ENCODE data around the gene SARDH. TPM values are rescaled to one million over a fixed set of nuclear protein-coding genes. Genes with fewer than 3 reads are reported as not detected.
A peak's percentile ranks its signal among the peaks of the same experiment; 100 is the strongest.

Gene SARDH
- total and polyA plus RNA-seq, 2 of the 13 experiments (the other 11 are each of a cell fraction or from before 2014, with no cell fraction given) = 11.6 to 34.9 TPM

- TF ChIP-seq SRSF9 (IDR thresholded peaks at IDR 0.05; ENCODE audit: borderline replicate concordance, insufficient read depth, low read depth, low read length, poor library complexity, severe bottlenecking) = no peak
- TF ChIP-seq ARNTL (CRISPR knock-in tag; IDR thresholded peaks at IDR 0.05) = 0 out of 2 replicates have a peak, but pooled peaks have one; percentile 36
- TF ChIP-seq GTF3A (CRISPR knock-in tag; conservative IDR thresholded peaks at IDR 0.05) = no peak; the same call in 1 of the 2 replicates
- TF ChIP-seq ZNF256 (CRISPR knock-in tag; conservative IDR thresholded peaks at IDR 0.05) = no peak
- TF ChIP-seq TERF1 (CRISPR knock-in tag; IDR thresholded peaks at IDR 0.05) = no peak
- TF ChIP-seq ZNF331 (CRISPR knock-in tag; IDR thresholded peaks at IDR 0.05) = peak; percentile 64; the same call in 1 of the 2 replicates
- no peak for TF ChIP-seq SCMH1 (CRISPR knock-in tag; IDR thresholded peaks at IDR 0.05; ENCODE audit: borderline replicate concordance)
- no peak for TF ChIP-seq TCF7L2 (IDR thresholded peaks at IDR 0.05; ENCODE audit: low read depth, low read length)
- peak; percentile 57; the same call in 1 of the 2 replicates for TF ChIP-seq MIER3 (CRISPR knock-in tag; IDR thresholded peaks at IDR 0.05; ENCODE audit: borderline replicate concordance)
- TF ChIP-seq ZSCAN22 (CRISPR knock-in tag; IDR thresholded peaks at IDR 0.05) = no peak
- TF ChIP-seq ZNF782 (CRISPR knock-in tag; IDR thresholded peaks at IDR 0.05; ENCODE audit: borderline replicate concordance) = peak; percentile 62; the same call in 1 of the 2 replicates
- TF ChIP-seq, protein P1, sequence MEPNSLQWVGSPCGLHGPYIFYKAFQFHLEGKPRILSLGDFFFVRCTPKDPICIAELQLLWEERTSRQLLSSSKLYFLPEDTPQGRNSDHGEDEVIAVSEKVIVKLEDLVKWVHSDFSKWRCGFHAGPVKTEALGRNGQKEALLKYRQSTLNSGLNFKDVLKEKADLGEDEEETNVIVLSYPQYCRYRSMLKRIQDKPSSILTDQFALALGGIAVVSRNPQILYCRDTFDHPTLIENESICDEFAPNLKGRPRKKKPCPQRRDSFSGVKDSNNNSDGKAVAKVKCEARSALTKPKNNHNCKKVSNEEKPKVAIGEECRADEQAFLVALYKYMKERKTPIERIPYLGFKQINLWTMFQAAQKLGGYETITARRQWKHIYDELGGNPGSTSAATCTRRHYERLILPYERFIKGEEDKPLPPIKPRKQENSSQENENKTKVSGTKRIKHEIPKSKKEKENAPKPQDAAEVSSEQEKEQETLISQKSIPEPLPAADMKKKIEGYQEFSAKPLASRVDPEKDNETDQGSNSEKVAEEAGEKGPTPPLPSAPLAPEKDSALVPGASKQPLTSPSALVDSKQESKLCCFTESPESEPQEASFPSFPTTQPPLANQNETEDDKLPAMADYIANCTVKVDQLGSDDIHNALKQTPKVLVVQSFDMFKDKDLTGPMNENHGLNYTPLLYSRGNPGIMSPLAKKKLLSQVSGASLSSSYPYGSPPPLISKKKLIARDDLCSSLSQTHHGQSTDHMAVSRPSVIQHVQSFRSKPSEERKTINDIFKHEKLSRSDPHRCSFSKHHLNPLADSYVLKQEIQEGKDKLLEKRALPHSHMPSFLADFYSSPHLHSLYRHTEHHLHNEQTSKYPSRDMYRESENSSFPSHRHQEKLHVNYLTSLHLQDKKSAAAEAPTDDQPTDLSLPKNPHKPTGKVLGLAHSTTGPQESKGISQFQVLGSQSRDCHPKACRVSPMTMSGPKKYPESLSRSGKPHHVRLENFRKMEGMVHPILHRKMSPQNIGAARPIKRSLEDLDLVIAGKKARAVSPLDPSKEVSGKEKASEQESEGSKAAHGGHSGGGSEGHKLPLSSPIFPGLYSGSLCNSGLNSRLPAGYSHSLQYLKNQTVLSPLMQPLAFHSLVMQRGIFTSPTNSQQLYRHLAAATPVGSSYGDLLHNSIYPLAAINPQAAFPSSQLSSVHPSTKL (CRISPR knock-in tag; IDR thresholded peaks at IDR 0.05) = peak; percentile 34; the same call in 1 of the 2 replicates
- TF ChIP-seq SYNCRIP (IDR thresholded peaks at IDR 0.05; ENCODE audit: insufficient read depth, low read depth, low read length) = no peak
- TF ChIP-seq ZNF510 (CRISPR knock-in tag; IDR thresholded peaks at IDR 0.05; ENCODE audit: low read depth) = no peak
- TF ChIP-seq KDM5A (IDR thresholded peaks at IDR 0.05; ENCODE audit: borderline replicate concordance, low read length) = no peak; the same call in 1 of the 2 replicates
- TF ChIP-seq ZNF496 (CRISPR knock-in tag; IDR thresholded peaks at IDR 0.05; ENCODE audit: insufficient replicate concordance) = no peak
- TF ChIP-seq NCOR1 (IDR thresholded peaks at IDR 0.05; ENCODE audit: borderline replicate concordance, low read length) = peak; percentile 51; the same call in 1 of the 2 replicates
- TF ChIP-seq TBP (CRISPR knock-in tag; IDR thresholded peaks at IDR 0.05) = no peak
- TF ChIP-seq E2F2 (CRISPR knock-in tag; IDR thresholded peaks at IDR 0.05; ENCODE audit: borderline replicate concordance) = 0 out of 2 replicates have a peak, but pooled peaks have one; percentile 62
- TF ChIP-seq SRSF1 (optimal IDR thresholded peaks at IDR 0.05; ENCODE audit: low read depth, low read length) = no peak
- TF ChIP-seq CHD2 (IDR thresholded peaks at IDR 0.05; ENCODE audit: low read depth, low read length) = no peak
- TF ChIP-seq KMT2A (CRISPR knock-in tag; IDR thresholded peaks at IDR 0.05) = no peak
Observed at GRCh38 chr9:133737774-133738639, at the start of gene SARDH (continued).
